ENCODE data around the gene GET4. TPM values are rescaled to one million over a fixed set of nuclear protein-coding genes. Genes with fewer than 3 reads are reported as not detected.

Gene GET4
- total and polyA plus RNA-seq, 10 of the 15 experiments (the other 5 are each of a cell fraction or from before 2014, with no cell fraction given) = 0.66 to 73.8 (median 34.0) TPM

DNA sequence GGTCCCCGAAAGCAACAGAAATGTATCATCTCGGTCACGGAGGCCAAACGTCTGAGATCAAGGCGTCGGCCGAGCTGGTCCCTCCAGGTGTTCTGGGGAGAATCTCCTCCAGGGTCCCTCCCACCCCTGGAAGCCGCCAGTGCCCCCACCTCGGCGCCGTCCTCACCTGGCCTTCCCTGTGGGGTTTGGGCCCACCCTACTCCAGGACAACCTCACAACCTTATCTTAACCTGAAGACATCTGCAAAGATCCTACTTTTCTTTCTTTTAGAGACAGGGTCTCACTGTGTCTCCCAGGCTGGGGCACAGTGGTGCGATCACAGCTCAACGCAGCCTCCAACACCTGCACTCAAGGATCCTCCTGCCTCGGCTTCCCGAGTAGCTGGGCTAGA is 44.7 kb downstream of the GET4 start:
- H3K27me3 ChIP-seq (replicated peaks in 1 of 2; ENCODE audit: control insufficient read depth in 2 of 2, insufficient read depth in 2 of 2, low read length in 1 of 2) = no peaks in the 10 kb centered on the region
- no peaks in the 10 kb centered on the region for H3K9me3 ChIP-seq (replicated peaks; ENCODE audit: control insufficient read depth, insufficient read depth, low read length)
- CTCF ChIA-PET = interaction anchor here (1.1 to 2.9 kb wide), 2 partner anchors 12 to 72 kb away, joined by 4 to 20 read pairs; no protein-coding TSS in a partner anchor
- no TSS peak for BruUV-seq (replicated peaks)
- ATAC-seq = no peak
- H4K20me1 ChIP-seq (ENCODE audit: control insufficient read depth, insufficient read depth) = no peaks in the 10 kb centered on the region
- TF ChIP-seq, protein P1, sequence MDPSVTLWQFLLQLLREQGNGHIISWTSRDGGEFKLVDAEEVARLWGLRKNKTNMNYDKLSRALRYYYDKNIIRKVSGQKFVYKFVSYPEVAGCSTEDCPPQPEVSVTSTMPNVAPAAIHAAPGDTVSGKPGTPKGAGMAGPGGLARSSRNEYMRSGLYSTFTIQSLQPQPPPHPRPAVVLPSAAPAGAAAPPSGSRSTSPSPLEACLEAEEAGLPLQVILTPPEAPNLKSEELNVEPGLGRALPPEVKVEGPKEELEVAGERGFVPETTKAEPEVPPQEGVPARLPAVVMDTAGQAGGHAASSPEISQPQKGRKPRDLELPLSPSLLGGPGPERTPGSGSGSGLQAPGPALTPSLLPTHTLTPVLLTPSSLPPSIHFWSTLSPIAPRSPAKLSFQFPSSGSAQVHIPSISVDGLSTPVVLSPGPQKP (IDR thresholded peaks at IDR 0.05; ENCODE audit: low read depth, low read length) = no peak
- TF ChIP-seq MTA2 (IDR thresholded peaks at IDR 0.05; ENCODE audit: low read depth) (no peak), NBN (IDR thresholded peaks at IDR 0.05) (no peak), CBFB (IDR thresholded peaks at IDR 0.05; ENCODE audit: low read depth) (no peak), MEF2B (IDR thresholded peaks at IDR 0.05; ENCODE audit: partially characterized antibody, poor library complexity, severe bottlenecking) (no peak), RB1 (IDR thresholded peaks at IDR 0.05; ENCODE audit: borderline replicate concordance) (no peak), ZSCAN29 (IDR thresholded peaks at IDR 0.05) (no peak)
- WGBS (ENCODE audit: insufficient coverage, insufficient replicate concordance, low lambda C conversion rate, missing lambda C conversion rate) = 74% methylated on average over 15 of the region's 15 CpGs
- H3K4me1 ChIP-seq (ENCODE audit: control insufficient read depth, insufficient read depth, low read length) = peaks cover 42% of the 10 kb centered on the region
- POLR2A ChIA-PET = interaction anchor here (2.7 kb wide), 1 partner anchor 11 kb away, joined by 13 read pairs; no protein-coding TSS in a partner anchor
- H2AFZ ChIP-seq (ENCODE audit: control insufficient read depth, low read depth, low read length) = no peak overlapping the region
- DNase-seq (ENCODE audit: low read depth, low spot score) = no peak
- H3K4me3 ChIP-seq = no peak overlapping the region
- H3K36me3 ChIP-seq (ENCODE audit: control insufficient read depth in 2 of 2, insufficient read depth in 2 of 2, low read length in 1 of 2) = peaks cover 0 to 7% of the 10 kb centered on the region in 2 experiments; a peak in 3 of 4 replicates
- peak overlapping the region; percentile 17; the same call in 1 of the 2 replicates for H3K4me2 ChIP-seq (ENCODE audit: control insufficient read depth, insufficient read depth)
- FAIRE-seq = no peak
- H3K27ac ChIP-seq (ENCODE audit: control insufficient read depth, insufficient read depth) = 0 out of 2 replicates have a peak overlapping the region, but pooled peaks have one; percentile 10
- RAD21 ChIA-PET (ENCODE audit: unreplicated experiment) = interaction anchor here (1.0 kb wide), 1 partner anchor 11 kb away, joined by 7 read pairs; no protein-coding TSS in a partner anchor
- H3K79me2 ChIP-seq (ENCODE audit: control insufficient read depth, insufficient read depth, low read length) = peaks cover 11% of the 10 kb centered on the region
- SMC1A ChIA-PET (ENCODE audit: uncharacterized antibody, unreplicated experiment) = interaction anchor here (1.1 kb wide), 1 partner anchor 11 kb away, joined by 5 read pairs; no protein-coding TSS in a partner anchor
- no peak overlapping the region for H3K9ac ChIP-seq (ENCODE audit: control insufficient read depth, insufficient read depth, low read length)
- intact Hi-C loops (cut with micrococcal nuclease; ENCODE audit: unreplicated experiment) (no loop called here), in situ Hi-C loops (cut with MboI) (no loop called here)
